Prostate gland (tissue), 2 donors: Measurements from ENCODE around the gene TPSD1.
"Not testable (repeated sequence)": the region's sequence is repeated elsewhere in the genome, so short reads cannot be mapped to it uniquely, and the experiment has no call there.

Source experiments
- CTCF ChIP-seq, 4 experiments: fragments of 200-600 bp in 2 of 4; fragments of 450-650 bp in 2 of 4; sonication (generic) in 2 of 4; IDR thresholded peaks; 1 replicate in 3 of 4; 2 replicates in 1 of 4; pipeline ENCODE4 v1.5.1; 2016 to 2019; ENCODE audit warnings: antibody characterized with exemption in 4 of 4, mild to moderate bottlenecking in 2 of 4, moderate library complexity in 2 of 4
- POLR2A ChIP-seq: fragments of 450-650 bp; IDR thresholded peaks from one replicate; pipeline ENCODE4 v1.6.1; 2016; ENCODE audit warnings: antibody characterized with exemption, mild to moderate bottlenecking

- not testable (repeated sequence) for TF ChIP-seq POLR2A; CTCF (IDR thresholded peaks at IDR 0.05)
These were observed 27.6 kb upstream of the TPSD1 start for GRCh38 chr16:1228227-1228626.
